H1 (cell line): ENCODE results near the gene GNAT2. TPM values are rescaled to one million over a fixed set of nuclear protein-coding genes. Genes with fewer than 3 reads are reported as not detected.

ENCODE experiments used
- CBX5 ChIP-seq: fragments of 300-800, 300-1000 bp; sonication (generic); IDR thresholded peaks from 2 replicates; pipeline ENCODE4 v1.7.1; 2016; ENCODE audit warnings: antibody characterized with exemption, low read length, low read depth
- CHD7 ChIP-seq: fragments of 300-600 bp; sonication (generic); IDR thresholded peaks from 2 replicates; pipeline ENCODE4 v1.7.1; 2012; ENCODE audit warnings: low read length, moderate library complexity, mild to moderate bottlenecking, inconsistent platforms; ENCODE audit not compliant: insufficient replicate concordance
- HDAC2 ChIP-seq, 2 experiments: fragments of 300-600 bp in 1 of 2; sonication (generic) in 1 of 2; IDR thresholded peaks; 2 replicates each; pipeline ENCODE4 v1.6.1; 2011 to 2012; ENCODE audit warnings: low read depth in 2 of 2, low read length in 2 of 2, mild to moderate bottlenecking in 2 of 2, moderate library complexity in 2 of 2, borderline replicate concordance in 1 of 2, inconsistent platforms in 1 of 2
- KDM4A ChIP-seq: IDR thresholded peaks from one replicate; pipeline ENCODE4 v1.7.1; 2012; ENCODE audit warnings: low read depth, mild to moderate bottlenecking, moderate library complexity, low read length, inconsistent platforms; ENCODE audit not compliant: severe bottlenecking
- SP2 ChIP-seq: IDR thresholded peaks from 2 replicates; pipeline ENCODE4 v1.6.1; 2012; ENCODE audit warnings: mild to moderate bottlenecking, low read length, inconsistent platforms
- USF2 ChIP-seq: IDR thresholded peaks from 2 replicates; pipeline ENCODE4 v1.6.1; 2011; ENCODE audit warnings: low read length, improper control_type of control experiment
- ZNF274 ChIP-seq: IDR thresholded peaks from 2 replicates; pipeline ENCODE4 v1.7.0; 2012; ENCODE audit warnings: low read length, borderline replicate concordance; ENCODE audit errors: extremely low read depth
- polyA plus RNA-seq, 7 experiments: library from polyadenylated mRNA; depleted of rRNA in 3 of 7; stranded (reverse) in 5 of 7; unstranded in 2 of 7; fragments of >200 nt in 5 of 7; fragments of 200-250 nt in 2 of 7; gene quantifications; 1 replicate in 5 of 7; 2 replicates in 1 of 7; 4 replicates in 1 of 7; pipeline versions ENCODE4 v1.2.1 to v1.2.3, GENCODE V29; 2011 to 2013; ENCODE audit warnings: missing spikeins in 2 of 7, mixed read lengths in 2 of 7
- total RNA-seq: library from RNA; stranded (reverse); fragmentation: NEBNext Ultra II Directional; extraction: Animal tissue kit (Norgen Biotek cat#: 25700); gene quantifications from 2 replicates; pipeline ENCODE4 v1.2.1, GENCODE V29; 2021

GNAT2 gene
- total and polyA plus RNA-seq, 2 of the 8 experiments (the other 6 are each of a cell fraction or from before 2014, with no cell fraction given), result 0.05 TPM; not detected in 1

GRCh38 chr1:109609881-109610280 lies 9.5 kb downstream of the GNAT2 start (continued):
- TF ChIP-seq CHD7 (no peak), KDM4A (no peak), USF2 (no peak), CBX5 (no peak), ZNF274 (no peak), HDAC2 (IDR thresholded peaks at IDR 0.05; ENCODE audit: borderline replicate concordance in 1 of 2, low read depth in 2 of 2, low read length in 2 of 2) (no peak), SP2 (no peak)
